Fibroblast of the aortic adventitia (primary cell): ENCODE results near the gene KRT6C. TPM values are rescaled to one million over a fixed set of nuclear protein-coding genes. Genes with fewer than 3 reads are reported as not detected.
A peak's percentile ranks its signal among the peaks of the same experiment; 100 is the strongest.

ENCODE experiments used
- DNase-seq: peaks from one replicate; pipeline ENCODE4 v3.0.0-alpha.2; 2010; ENCODE audit warnings: low read depth
- H3K4me3 ChIP-seq: 2 replicates; pipeline ENCODE4 v1.5.1; 2011; ENCODE audit warnings: low read depth, mild to moderate bottlenecking, control low read depth, low read length, moderate library complexity
- CTCF ChIP-seq: IDR thresholded peaks from 2 replicates; pipeline ENCODE4 v1.5.1; 2011; ENCODE audit warnings: mild to moderate bottlenecking, low read length, control low read depth, inconsistent platforms; ENCODE audit not compliant: insufficient read depth
- total RNA-seq: library from RNA; depleted of rRNA; stranded (reverse); fragments of >200 nt; gene quantifications from 2 replicates; pipeline ENCODE4 v1.2.3, GENCODE V29; 2012; ENCODE audit warnings: low replicate concordance

The KRT6C gene
- total RNA-seq, 1 donor = not detected

DNA sequence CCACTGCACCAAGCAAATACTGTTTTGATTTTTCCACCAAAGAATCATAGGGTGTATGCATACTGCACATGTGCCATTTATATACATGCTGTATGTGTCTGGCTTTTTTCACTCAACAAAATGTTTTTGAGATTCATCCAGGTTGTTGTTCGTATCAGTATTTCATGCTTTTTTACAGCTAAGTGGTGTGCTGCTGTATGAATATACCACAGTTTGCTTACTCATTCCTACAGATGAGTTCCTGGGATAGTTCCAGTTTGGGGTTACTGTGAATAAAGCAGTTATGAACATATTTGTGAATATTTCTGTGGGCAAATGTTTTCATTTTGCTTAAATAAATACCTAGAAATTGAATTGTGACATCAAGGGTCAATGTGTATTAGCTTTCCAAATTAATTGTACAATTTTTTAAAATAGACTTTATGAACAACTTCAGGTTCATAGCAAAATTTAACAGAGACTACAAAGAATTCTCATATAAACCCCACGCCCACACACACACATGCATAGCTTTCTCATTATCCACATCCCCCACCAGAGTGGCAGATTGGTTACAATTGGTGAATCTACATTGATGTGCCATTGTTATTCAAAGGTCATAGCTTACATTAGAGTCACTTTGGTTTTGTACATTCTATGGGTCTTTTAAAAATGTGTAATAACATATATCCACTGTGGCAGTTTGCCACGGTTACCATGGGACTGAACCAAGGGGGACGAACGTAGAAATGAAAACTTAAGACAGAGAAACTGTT is 26.4 kb upstream of the KRT6C start:
- TF ChIP-seq CTCF = no peak
- no peak overlapping the region for H3K4me3 ChIP-seq
- DNase-seq = peak; percentile 2

DNA sequence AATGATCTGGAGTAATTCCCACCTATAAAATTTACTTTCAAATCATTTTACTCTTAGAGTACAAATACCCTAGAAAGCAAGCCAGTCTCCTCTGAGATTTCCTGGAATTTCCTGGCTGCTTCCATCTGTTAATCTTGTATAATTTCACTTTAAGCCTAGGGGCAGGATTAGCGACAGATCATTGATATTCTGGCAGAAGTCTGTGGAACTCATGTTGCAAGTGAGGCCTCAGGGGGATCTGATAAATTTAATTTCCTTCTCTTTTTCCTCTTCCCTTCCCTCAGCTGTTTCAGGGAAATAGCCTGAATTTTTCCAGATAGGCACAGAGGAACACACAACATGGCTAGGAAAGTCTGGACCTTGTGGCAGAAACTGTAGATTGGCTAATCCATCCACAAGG is 25.3 kb upstream of the KRT6C start:
- DNase-seq = no peak
- TF ChIP-seq CTCF = no peak
- no peak overlapping the region for H3K4me3 ChIP-seq

- H3K4me3 ChIP-seq = no peak overlapping the region
- DNase-seq = no peak
- TF ChIP-seq CTCF = no peak
These were observed 24.4 kb upstream of the KRT6C start for GRCh38 chr12:52497975-52498374.

DNA sequence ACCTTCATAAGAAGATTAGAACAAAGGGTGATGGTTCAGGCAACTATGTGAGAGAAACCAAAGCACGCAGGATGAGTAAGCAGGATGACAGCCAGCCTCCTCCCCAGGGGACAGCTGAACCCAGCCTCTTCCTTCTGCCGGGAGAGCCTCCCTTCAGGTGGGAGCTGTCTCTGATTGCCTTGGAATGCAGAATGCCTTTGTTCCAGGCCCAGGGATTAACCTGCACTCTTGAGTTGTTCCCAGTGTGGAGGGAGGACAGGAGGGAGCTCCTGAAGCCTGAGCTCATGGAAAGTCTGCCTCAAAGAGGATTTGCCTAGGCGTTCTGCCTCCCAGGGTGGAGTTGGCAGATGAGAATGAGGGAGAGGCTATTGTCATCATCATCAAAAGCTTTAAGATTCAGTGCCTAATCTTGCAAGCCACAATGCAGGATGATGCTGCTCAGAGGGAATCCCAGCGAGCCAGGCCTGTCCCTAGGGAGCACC is 23.0 kb upstream of the KRT6C start:
- peak; percentile 59 for DNase-seq
- H3K4me3 ChIP-seq = no peak overlapping the region

DNA sequence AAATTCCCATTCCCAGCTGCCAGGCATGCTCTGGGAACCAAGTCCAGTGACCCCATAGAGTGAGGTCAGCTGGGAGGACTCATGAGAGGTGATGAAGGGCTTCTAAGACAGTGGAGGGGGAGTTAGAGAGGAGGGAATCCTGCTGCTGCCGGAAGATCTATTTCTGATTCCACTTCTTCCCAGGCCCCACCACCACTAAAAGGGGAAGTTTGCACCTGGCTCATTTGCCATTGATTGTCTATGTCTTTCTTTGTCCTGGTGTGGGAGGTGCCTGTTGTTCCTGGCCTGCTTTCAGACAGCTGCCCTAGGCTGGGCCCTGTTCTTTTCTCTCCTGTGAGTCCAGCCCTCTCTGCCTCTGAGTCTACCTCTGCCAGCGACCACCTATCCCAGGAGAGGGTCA is 22.4 kb upstream of the KRT6C start:
- DNase-seq = no peak
- H3K4me3 ChIP-seq = no peak overlapping the region
- TF ChIP-seq CTCF = no peak

More for the DNA sequence above, 23.0 kb upstream of the KRT6C start:
- TF ChIP-seq CTCF = no peak

DNA sequence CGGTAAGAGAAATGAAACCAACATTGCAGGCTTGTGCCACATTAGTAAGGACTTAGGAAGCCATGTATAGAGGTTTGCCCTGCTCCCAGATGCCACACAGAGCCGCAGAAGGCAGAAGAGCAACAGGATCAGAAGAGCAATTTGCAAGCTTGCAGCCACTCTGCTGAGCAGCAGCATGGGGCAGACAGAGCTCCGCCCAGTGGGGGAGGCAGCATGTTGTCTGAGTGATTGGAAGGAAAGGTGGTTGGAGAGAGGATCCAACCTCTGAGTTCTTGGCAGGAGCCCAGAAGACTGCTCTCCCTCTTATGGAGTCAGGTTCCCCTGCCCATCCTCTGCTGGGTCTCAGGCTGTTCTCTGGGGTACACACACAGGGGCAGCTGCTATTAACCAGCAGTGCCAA is 21.8 kb upstream of the KRT6C start:
- peak; percentile 2 for DNase-seq
- no peak overlapping the region for H3K4me3 ChIP-seq
- no peak for TF ChIP-seq CTCF
